ENCODE results near the gene APOBEC3C. TPM values are rescaled to one million over a fixed set of nuclear protein-coding genes. Genes with fewer than 3 reads are reported as not detected.
"Not testable (repeated sequence)": the region's sequence is repeated elsewhere in the genome, so short reads cannot be mapped to it uniquely, and the experiment has no call there.

Gene APOBEC3C
- total RNA-seq, 1 experiment from 2014 or later, result 30.1 TPM

DNA sequence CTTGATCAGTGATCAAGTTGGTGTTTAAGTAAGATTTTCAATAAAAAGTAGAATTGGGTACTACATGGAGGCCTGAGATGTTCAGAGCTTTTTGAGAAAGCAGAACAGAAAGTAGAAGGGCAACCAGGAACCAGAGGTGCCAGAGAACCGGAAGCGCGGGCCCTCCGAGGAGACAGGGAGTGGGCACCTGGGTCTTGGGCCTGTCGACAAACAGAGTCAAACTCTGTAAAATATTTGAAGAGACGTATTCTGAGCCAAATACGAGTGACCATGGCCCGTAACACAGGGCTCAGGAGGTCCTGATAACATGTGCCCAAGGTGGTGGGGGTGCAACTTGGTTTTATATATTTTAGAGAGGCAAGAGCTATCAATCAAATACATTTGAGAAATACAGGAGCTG, 49.8 kb downstream of the APOBEC3C start:
- CTCF ChIA-PET, result not testable (repeated sequence)

GRCh38 chr22:39066442-39067276, 52.6 kb downstream of the APOBEC3C start:
- H3K4me3 Mint-ChIP-seq (ENCODE audit: unreplicated experiment); H3K4me1 Mint-ChIP-seq (ENCODE audit: insufficient read depth, unreplicated experiment); DNase-seq (ENCODE audit: unreplicated experiment); BruUV-seq (replicated peaks); H3K9me3 Mint-ChIP-seq (ENCODE audit: unreplicated experiment); H3K36me3 Mint-ChIP-seq (ENCODE audit: insufficient read depth, unreplicated experiment); H3K27ac Mint-ChIP-seq (ENCODE audit: low read depth, unreplicated experiment); POLR2A ChIA-PET; H3K27me3 Mint-ChIP-seq (ENCODE audit: insufficient read depth, unreplicated experiment); intact Hi-C loops (cut with micrococcal nuclease): not testable (repeated sequence)
- CTCF ChIA-PET, result interaction anchor here (0.6 kb wide), 1 partner anchor 585 kb away, joined by 3 read pairs; no protein-coding TSS in a partner anchor

More for the DNA sequence above, 49.8 kb downstream of the APOBEC3C start:
- H3K27ac Mint-ChIP-seq (ENCODE audit: low read depth, unreplicated experiment); BruUV-seq (replicated peaks); H3K4me1 Mint-ChIP-seq (ENCODE audit: insufficient read depth, unreplicated experiment); intact Hi-C loops (cut with micrococcal nuclease); H3K27me3 Mint-ChIP-seq (ENCODE audit: insufficient read depth, unreplicated experiment); DNase-seq (ENCODE audit: unreplicated experiment); H3K9me3 Mint-ChIP-seq (ENCODE audit: unreplicated experiment); H3K4me3 Mint-ChIP-seq (ENCODE audit: unreplicated experiment); H3K36me3 Mint-ChIP-seq (ENCODE audit: insufficient read depth, unreplicated experiment); POLR2A ChIA-PET: not testable (repeated sequence)

DNA sequence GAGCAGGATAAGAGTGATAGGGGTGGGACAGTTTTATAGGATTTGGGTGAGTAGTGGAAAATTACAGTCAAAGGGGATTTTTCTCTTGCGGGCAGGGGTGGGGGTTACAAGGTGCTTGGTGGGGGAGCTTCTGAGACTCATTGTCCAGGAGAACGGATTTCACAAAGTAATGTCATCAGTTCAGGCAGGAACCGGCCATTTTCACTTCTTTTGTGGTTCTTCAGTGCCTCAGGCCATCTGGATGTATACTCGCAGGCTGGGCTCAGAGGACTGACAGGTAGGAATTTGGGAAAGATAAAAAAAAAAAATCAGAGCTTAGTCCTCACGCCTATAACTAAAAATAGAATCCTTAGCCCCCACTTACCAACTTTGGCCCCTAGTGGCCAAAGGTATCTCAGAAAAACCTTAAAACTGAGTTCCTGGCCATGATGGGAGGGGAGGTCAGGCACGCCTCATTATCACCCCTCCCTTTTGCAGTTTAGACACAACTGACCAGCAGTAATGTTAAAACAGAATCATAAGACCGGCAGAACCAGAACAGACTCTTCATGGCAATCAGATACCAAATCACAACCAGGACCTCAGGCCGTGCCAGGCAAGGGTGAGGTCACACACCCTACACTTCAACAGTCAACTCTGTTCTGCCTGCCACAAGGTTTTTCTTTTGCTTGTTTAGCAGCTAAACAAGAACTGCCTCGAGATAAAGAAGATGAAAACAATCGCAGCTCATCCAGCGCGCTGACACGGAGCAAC, 54.2 kb downstream of the APOBEC3C start:
- H3K27me3 Mint-ChIP-seq (ENCODE audit: insufficient read depth, unreplicated experiment), result no peaks in the 10 kb centered on the region

More for the DNA sequence above, 54.2 kb downstream of the APOBEC3C start:
- intact Hi-C loops (cut with micrococcal nuclease), result no loop called here
- Mint-ChIP-seq H3K9me3 (ENCODE audit: unreplicated experiment) (no peaks in the 10 kb centered on the region), H3K4me1 (ENCODE audit: insufficient read depth, unreplicated experiment) (no peaks in the 10 kb centered on the region), H3K4me3 (ENCODE audit: unreplicated experiment) (no peak overlapping the region), H3K36me3 (ENCODE audit: insufficient read depth, unreplicated experiment) (no peaks in the 10 kb centered on the region), H3K27ac (ENCODE audit: low read depth, unreplicated experiment) (no peak overlapping the region)
- CTCF ChIA-PET, result interaction anchor here (0.5 to 1.1 kb wide), 2 partner anchors 189 to 299 kb away, joined by 3 to 5 read pairs; no protein-coding TSS in a partner anchor
- no peak for TF ChIP-seq CTCF (IDR thresholded peaks at IDR 0.05; ENCODE audit: unreplicated experiment)
- no peak for DNase-seq (ENCODE audit: unreplicated experiment)
- BruUV-seq (replicated peaks), result no TSS peak
- POLR2A ChIA-PET, result interaction anchor here (0.7 kb wide), 1 partner anchor 65 kb away, joined by 3 read pairs; no protein-coding TSS in a partner anchor

Other genes starting within 250 kb of the APOBEC3C start
- gene DNAL4, start 220.1 kb upstream of the APOBEC3C start, total RNA-seq (2022), result 18.3 and 30.3 TPM in 2 replicates
- 0.93 and 0.96 TPM in 2 replicates for gene NPTXR, start 170.2 kb upstream of the APOBEC3C start, total RNA-seq (2022)
- 22.9 and 42.1 TPM in 2 replicates for gene CBX6, start 142.0 kb upstream of the APOBEC3C start, total RNA-seq (2022)
- gene APOBEC3A, start 56.6 kb upstream of the APOBEC3C start, total RNA-seq (2022), result not detected in 2 replicates
- 1.0 and 1.1 TPM in 2 replicates for gene APOBEC3B, start 31.9 kb upstream of the APOBEC3C start, total RNA-seq (2022)
- 0.14 and 0.83 TPM in 2 replicates for gene APOBEC3D, start 6.9 kb downstream of the APOBEC3C start, total RNA-seq (2022)
- gene APOBEC3F, start 26.6 kb downstream of the APOBEC3C start, total RNA-seq (2022), result 1.3 and 1.4 TPM in 2 replicates
- 0.49 and 0.54 TPM in 2 replicates for gene APOBEC3G, start 63.0 kb downstream of the APOBEC3C start, total RNA-seq (2022)
- gene APOBEC3H, start 83.0 kb downstream of the APOBEC3C start, total RNA-seq (2022), result 0.86 and 1.2 TPM in 2 replicates
- gene CBX7, start 138.4 kb downstream of the APOBEC3C start, total RNA-seq (2022), result 5.3 and 6.2 TPM in 2 replicates
- 0.29 and 0.37 TPM in 2 replicates for gene PDGFB, start 230.7 kb downstream of the APOBEC3C start, total RNA-seq (2022)

Data from MCF 10A (cell line).